Right lobe of liver (tissue), 6 donors: ENCODE results near the gene CCDC191. TPM values are rescaled to one million over a fixed set of nuclear protein-coding genes. Genes with fewer than 3 reads are reported as not detected.

ENCODE experiments used
- ATAC-seq, 4 donors: fragments of 200-7000 bp; cut with Tn5 transposase; one replicate each; pipeline ENCODE4 v1.9.1; 2020; ENCODE audit warnings: mild to moderate bottlenecking in 4 of 4, moderate library complexity in 4 of 4
- DNase-seq, 3 donors: peaks; one replicate each; pipeline ENCODE4 v3.0.0-alpha.2; 2020
- H3K27ac ChIP-seq, 3 donors: fragments of 200-600 bp; one replicate each; pipeline ENCODE4 v1.8.0; 2022
- H3K27me3 ChIP-seq, 2 donors: fragments of 200-600 bp; one replicate each; pipeline ENCODE4 v1.8.0; 2022
- H3K36me3 ChIP-seq, 4 donors: fragments of 200-600 bp; sonication (generic) in 1 of 4; one replicate each; pipeline versions ENCODE4 v1.5.1 to v1.8.0; 2017 to 2022; ENCODE audit warnings: control low read depth in 1 of 4
- H3K4me1 ChIP-seq, 4 donors: fragments of 200-600 bp; sonication (generic) in 1 of 4; one replicate each; pipeline versions ENCODE4 v1.5.1 to v1.8.0; 2017 to 2022; ENCODE audit warnings: control low read depth in 1 of 4
- H3K4me3 ChIP-seq, 3 donors: fragments of 200-600 bp; one replicate each; pipeline ENCODE4 v1.8.0; 2022
- H3K9me3 ChIP-seq, 4 donors: fragments of 200-600 bp; sonication (generic) in 1 of 4; one replicate each; pipeline versions ENCODE4 v1.5.1 to v1.8.0; 2017 to 2022; ENCODE audit warnings: control low read depth in 1 of 4
- POLR2A ChIP-seq: fragments of 450-650 bp; IDR thresholded peaks from one replicate; pipeline ENCODE4 v1.6.1; 2017; ENCODE audit warnings: antibody characterized with exemption, mild to moderate bottlenecking
- WGBS: methylation state at CpG from one replicate; pipeline ENCODE4 v1.1.6; 2018; ENCODE audit warnings: low coverage, low lambda C conversion rate; ENCODE audit not compliant: insufficient coverage; ENCODE audit errors: missing lambda C conversion rate; 5-methylcytosine and 5-hydroxymethylcytosine counted together
- intact Hi-C, 2 donors: fragments of 100-400 bp; cut with DNase I; formaldehyde crosslinking; loops; one replicate each; pipeline versions ENCODE4 v1.11.2 to v1.14.1; 2022
- total RNA-seq, 6 experiments: library from RNA; depleted of rRNA in 2 of 6; stranded (reverse); fragments of >200 nt in 2 of 6; fragmentation: NEBNext Ultra II Directional in 3 of 6; extraction: Animal tissue kit (Norgen Biotek cat#: 25700) in 3 of 6; gene quantifications; one replicate each; pipeline versions ENCODE4 v1.1.0 to v1.2.4, GENCODE V29; 2016 to 2023
- TF ChIP-seq, protein P1 (sequence below), 4 donors: fragments of 200-600 bp in 3 of 4; fragments of 450-650 bp in 1 of 4; IDR thresholded peaks; one replicate each; pipeline versions ENCODE4 v1.5.1 to v1.8.0; 2016 to 2022; ENCODE audit warnings: antibody characterized with exemption in 4 of 4, mild to moderate bottlenecking in 2 of 4
- donor health status: DM: no; HTN: yes; CAD: no.
- donor health status: DM: no; HTN: no; CAD: no.
- donor health status: DM: no; HTN: no; CAD: no.
- donor health status: DM: no; HTN: yes; CAD: no.
- donor health status: DM: no; HTN: yes; CAD: no.

The CCDC191 gene
- total RNA-seq, 6 experiments from 2014 or later, result 0.43 to 1.6 (median 0.96) TPM

DNA sequence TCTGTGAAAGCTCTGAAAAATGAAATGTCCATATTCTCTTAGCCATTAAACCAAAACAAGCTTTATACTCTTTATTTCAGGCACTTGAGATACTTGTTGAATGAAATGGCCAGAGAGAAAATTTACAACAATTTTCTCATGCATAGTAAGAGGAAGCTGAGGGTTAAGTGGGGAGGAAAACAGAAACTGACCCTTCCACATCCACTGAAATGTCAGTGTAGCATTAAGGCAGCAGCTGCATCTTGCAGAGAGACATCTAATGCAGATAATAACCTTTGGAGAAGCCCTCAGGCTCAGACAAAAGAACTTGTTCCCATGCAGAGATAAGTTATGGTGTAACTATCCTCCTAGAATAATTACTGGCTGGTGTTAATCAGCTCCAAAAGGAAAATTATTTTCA, 74.5 kb downstream of the CCDC191 start:
- TF ChIP-seq, protein P1, sequence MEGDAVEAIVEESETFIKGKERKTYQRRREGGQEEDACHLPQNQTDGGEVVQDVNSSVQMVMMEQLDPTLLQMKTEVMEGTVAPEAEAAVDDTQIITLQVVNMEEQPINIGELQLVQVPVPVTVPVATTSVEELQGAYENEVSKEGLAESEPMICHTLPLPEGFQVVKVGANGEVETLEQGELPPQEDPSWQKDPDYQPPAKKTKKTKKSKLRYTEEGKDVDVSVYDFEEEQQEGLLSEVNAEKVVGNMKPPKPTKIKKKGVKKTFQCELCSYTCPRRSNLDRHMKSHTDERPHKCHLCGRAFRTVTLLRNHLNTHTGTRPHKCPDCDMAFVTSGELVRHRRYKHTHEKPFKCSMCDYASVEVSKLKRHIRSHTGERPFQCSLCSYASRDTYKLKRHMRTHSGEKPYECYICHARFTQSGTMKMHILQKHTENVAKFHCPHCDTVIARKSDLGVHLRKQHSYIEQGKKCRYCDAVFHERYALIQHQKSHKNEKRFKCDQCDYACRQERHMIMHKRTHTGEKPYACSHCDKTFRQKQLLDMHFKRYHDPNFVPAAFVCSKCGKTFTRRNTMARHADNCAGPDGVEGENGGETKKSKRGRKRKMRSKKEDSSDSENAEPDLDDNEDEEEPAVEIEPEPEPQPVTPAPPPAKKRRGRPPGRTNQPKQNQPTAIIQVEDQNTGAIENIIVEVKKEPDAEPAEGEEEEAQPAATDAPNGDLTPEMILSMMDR (IDR thresholded peaks at IDR 0.05), result no peak
- no peak for TF ChIP-seq POLR2A
- Histone ChIP-seq H3K36me3 (peaks cover 0 to 8% (median 2%) of the 10 kb centered on the region in 4 donors), H3K9me3 (no peaks in the 10 kb centered on the region), H3K27ac (no peak overlapping the region), H3K4me1 (no peaks in the 10 kb centered on the region), H3K4me3 (no peak overlapping the region), H3K27me3 (no peaks in the 10 kb centered on the region)
- DNase-seq (no peak), ATAC-seq (no peak)
- intact Hi-C loops, result no loop called here

DNA sequence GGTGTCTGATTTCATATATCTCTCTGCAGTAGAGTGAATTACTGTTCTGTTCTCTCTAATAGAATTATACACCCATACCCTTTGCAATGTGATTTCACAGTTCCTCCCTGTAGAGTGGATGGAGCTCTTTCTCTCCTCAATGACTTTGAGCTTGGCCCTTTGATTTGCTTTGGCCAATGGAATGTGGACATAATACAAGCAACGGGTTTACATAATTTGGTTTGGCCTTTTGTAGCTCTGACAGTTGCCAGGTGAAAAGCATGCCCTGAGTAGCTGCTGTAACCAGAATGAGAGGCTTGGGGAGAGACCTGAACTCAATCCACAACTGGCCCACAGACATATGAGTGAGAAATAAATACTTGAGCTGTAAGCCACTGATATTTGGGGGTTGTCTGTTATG, 76.4 kb downstream of the CCDC191 start:
- peak in 1 of 3 donors; percentile 49 for DNase-seq
- Histone ChIP-seq H3K4me1 (no peaks in the 10 kb centered on the region), H3K9me3 (no peaks in the 10 kb centered on the region), H3K4me3 (no peak overlapping the region), H3K27me3 (no peaks in the 10 kb centered on the region), H3K36me3 (peaks cover 0 to 8% (median 2%) of the 10 kb centered on the region in 4 donors), H3K27ac (no peak overlapping the region)
- intact Hi-C loops, result no loop called here
- peak in 3 of 4 donors; percentile 58 to 96 (median 60) for ATAC-seq
- 62% methylated on average over 1 of the region's 1 CpG for WGBS
- no peak for TF ChIP-seq POLR2A
- TF ChIP-seq, protein P1 (IDR thresholded peaks at IDR 0.05), result no peak

DNA sequence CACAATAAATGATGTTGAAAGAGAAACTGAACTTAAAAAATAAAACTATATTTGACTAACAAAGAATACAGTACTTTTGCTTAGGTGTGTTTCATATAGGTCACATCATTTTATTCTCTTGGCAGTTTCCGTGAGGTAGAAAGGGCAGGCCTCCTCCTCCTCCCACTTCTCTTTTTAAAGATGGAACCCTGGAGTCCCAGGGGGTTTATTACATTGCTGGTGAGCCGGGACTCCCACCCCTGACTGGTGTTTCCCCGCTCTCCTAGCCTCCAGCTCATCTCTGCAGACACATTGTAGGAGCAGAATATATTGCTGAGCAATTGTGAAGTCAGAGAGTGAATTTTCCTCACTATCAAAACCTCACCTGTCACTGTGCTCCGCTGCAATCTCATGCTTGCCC, 78.5 kb downstream of the CCDC191 start:
- ATAC-seq, result no peak
- 89% methylated on average over 4 of the region's 4 CpGs for WGBS
- intact Hi-C loops, result no loop called here

DNA sequence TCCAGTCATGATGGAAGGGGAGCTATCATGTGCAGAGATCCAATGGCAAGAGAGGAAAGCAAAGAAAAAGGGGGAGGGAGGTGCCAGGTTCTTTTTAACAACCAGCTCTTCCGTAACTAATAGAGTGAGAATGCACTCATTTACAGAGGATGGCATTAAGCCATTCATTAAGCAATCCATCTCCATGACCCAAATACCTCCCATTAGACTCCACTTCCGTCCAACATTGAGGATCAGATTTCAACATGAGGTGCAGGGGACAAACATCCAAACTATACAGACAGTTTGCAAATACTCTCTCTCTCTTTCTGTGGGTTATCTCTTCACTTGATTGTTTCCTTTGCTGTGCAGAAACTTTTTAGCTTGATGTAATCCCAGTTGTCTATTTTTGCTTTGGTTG, 87.3 kb downstream of the CCDC191 start:
- Histone ChIP-seq H3K4me1 (peaks cover 0 to 8% (median 3%) of the 10 kb centered on the region in 4 donors), H3K27me3 (no peaks in the 10 kb centered on the region), H3K36me3 (no peaks in the 10 kb centered on the region), H3K4me3 (no peak overlapping the region), H3K27ac (no peak overlapping the region), H3K9me3 (peaks cover 0 to 9% (median under 1%) of the 10 kb centered on the region in 4 donors)
- TF ChIP-seq, protein P1 (IDR thresholded peaks at IDR 0.05), result no peak
- TF ChIP-seq POLR2A, result no peak
- intact Hi-C loops, result no loop called here
- peak in 1 of 3 donors; percentile 56 for DNase-seq
- 32% methylated on average over 2 of the region's 2 CpGs for WGBS
- ATAC-seq, result peak; percentile 94 to 99 (median 98)

More for the DNA sequence above, 78.5 kb downstream of the CCDC191 start:
- H3K27ac ChIP-seq, result no peak overlapping the region
- peaks cover 0 to 8% (median 2%) of the 10 kb centered on the region in 4 donors for H3K36me3 ChIP-seq
- peaks cover 0 to 9% (median under 1%) of the 10 kb centered on the region in 4 donors for H3K9me3 ChIP-seq
- no peaks in the 10 kb centered on the region for H3K27me3 ChIP-seq
- TF ChIP-seq POLR2A, result no peak
- TF ChIP-seq, protein P1 (IDR thresholded peaks at IDR 0.05), result no peak
- H3K4me3 ChIP-seq, result no peak overlapping the region
- no peak for DNase-seq
- no peaks in the 10 kb centered on the region for H3K4me1 ChIP-seq

DNA sequence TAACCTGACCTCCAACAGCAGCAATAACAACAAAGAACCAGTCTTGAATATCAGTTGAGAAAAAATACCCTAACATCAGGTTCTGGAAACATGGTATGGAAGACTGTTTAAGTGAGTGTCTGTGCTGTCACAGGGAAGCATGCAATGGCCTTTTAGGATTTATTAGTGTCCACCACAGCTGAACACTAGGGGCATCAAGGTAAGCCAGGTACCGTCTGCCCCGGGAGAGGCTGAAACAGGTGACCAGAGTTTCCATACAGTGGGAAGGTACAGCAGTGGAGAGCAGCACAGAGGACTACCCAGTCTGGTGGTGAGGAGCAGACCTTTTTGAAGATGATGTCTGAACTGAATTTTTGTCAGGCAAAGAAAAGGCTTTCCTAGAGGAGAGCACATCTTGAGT, 90.2 kb downstream of the CCDC191 start:
- H3K27ac ChIP-seq, result no peak overlapping the region
- no peak overlapping the region for H3K4me3 ChIP-seq
- DNase-seq, result no peak
- no peak for ATAC-seq
- H3K4me1 ChIP-seq, result peaks cover 0 to 8% (median 3%) of the 10 kb centered on the region in 4 donors
- TF ChIP-seq, protein P1 (IDR thresholded peaks at IDR 0.05), result no peak
- TF ChIP-seq POLR2A, result no peak
- H3K36me3 ChIP-seq, result no peaks in the 10 kb centered on the region
- no CpG with 5 or more reads among the region's 2 CpGs for WGBS
- intact Hi-C loops, result no loop called here
- no peaks in the 10 kb centered on the region for H3K9me3 ChIP-seq
- no peaks in the 10 kb centered on the region for H3K27me3 ChIP-seq
